Nephron progenitor cell (in vitro differentiated cells): ENCODE results near the gene SRGAP2.
"Not testable (repeated sequence)": the region's sequence is repeated elsewhere in the genome, so short reads cannot be mapped to it uniquely, and the experiment has no call there.

Source experiments
- DNase-seq: peaks from one replicate; pipeline ENCODE4 v3.0.0; 2021
- H3K27ac Mint-ChIP-seq: 2 replicates; pipeline ENCODE4 v1.8.0; 2021; ENCODE audit warnings: mild to moderate bottlenecking, moderate library complexity, mixed read lengths
- H3K27me3 Mint-ChIP-seq: 2 replicates; pipeline ENCODE4 v1.8.0; 2021; ENCODE audit warnings: mild to moderate bottlenecking, low read depth, mixed read lengths; ENCODE audit not compliant: poor library complexity
- H3K36me3 Mint-ChIP-seq: 2 replicates; pipeline ENCODE4 v1.8.0; 2021; ENCODE audit warnings: low read depth, mixed read lengths
- H3K4me1 Mint-ChIP-seq: 2 replicates; pipeline ENCODE4 v1.8.0; 2021; ENCODE audit warnings: mixed read lengths
- H3K4me3 Mint-ChIP-seq: 2 replicates; pipeline ENCODE4 v1.8.0; 2021; ENCODE audit warnings: mild to moderate bottlenecking, moderate library complexity, mixed read lengths
- H3K9me3 Mint-ChIP-seq: 2 replicates; pipeline ENCODE4 v1.8.0; 2021; ENCODE audit warnings: mild to moderate bottlenecking, moderate library complexity, mixed read lengths

SRGAP2 gene

GRCh38 chr1:206252680-206253335 is 49.5 kb downstream of the SRGAP2 start:
- not testable (repeated sequence) for H3K36me3 Mint-ChIP-seq, H3K4me3 Mint-ChIP-seq, H3K4me1 Mint-ChIP-seq, DNase-seq, H3K27me3 Mint-ChIP-seq, H3K9me3 Mint-ChIP-seq, H3K27ac Mint-ChIP-seq
